K562 (cell line): ENCODE results near the gene RO60. TPM values are rescaled to one million over a fixed set of nuclear protein-coding genes. Genes with fewer than 3 reads are reported as not detected.

Experiments used
- ATAC-seq: fragments of 200-7000 bp; cut with Tn5 transposase; 3 replicates; pipeline ENCODE4 v1.9.1; 2020; ENCODE audit warnings: moderate library complexity
- BruUV-seq: library from RNA; stranded (reverse); fragments of 400-500 nt; replicated peaks from 2 replicates; lab custom pipeline; 2021; lab: Mats Ljungman, UMichigan
- CTCF ChIA-PET: fragments of 300-600 bp; formaldehyde crosslinking; extraction: SDS; loops from one replicate; lab custom pipeline; 2021; ENCODE audit warnings: low intra/inter-chr PET ratio; lab: Yijun Ruan, JAX
- POLR2A ChIA-PET: fragments of 300-600, 350-650 bp; sonication (Branson Sonifier 250); formaldehyde crosslinking; extraction: SDS; loops from one replicate; lab custom pipeline; 2021; ENCODE audit warnings: antibody characterized with exemption, inconsistent platforms; lab: Yijun Ruan, JAX
- DNase-seq, 4 experiments: peaks; one replicate each; pipeline versions ENCODE4 v3.0.0 to v3.0.0-alpha.2; 2011 to 2018; ENCODE audit warnings: low spot score in 3 of 4, mixed read lengths in 3 of 4; ENCODE audit errors: extremely low read depth in 1 of 4
- FAIRE-seq: peaks from 2 replicates; lab custom pipeline; 2011; peaks lifted over from hg19 to GRCh38; lab: Jason Lieb, UNC
- H2AFZ ChIP-seq: 2 replicates; pipeline ENCODE4 v1.6.0; 2011; ENCODE audit warnings: low read depth, low read length, control low read depth, inconsistent platforms
- H3K27ac ChIP-seq: fragments of 200-600 bp; 3 replicates; pipeline ENCODE4 v1.8.0; 2011; ENCODE audit warnings: low read depth, mild to moderate bottlenecking, control low read depth, inconsistent platforms, low read length, moderate library complexity, mixed read lengths; ENCODE audit errors: extremely low read depth
- H3K27me3 ChIP-seq, 2 experiments: fragments of 300-600 bp in 1 of 2; 2 replicates in 1 of 2; 3 replicates in 1 of 2; pipeline versions ENCODE4 v1.6.0 to v1.8.0; 2011; ENCODE audit warnings: inconsistent platforms in 2 of 2, low read length in 2 of 2, mild to moderate bottlenecking in 1 of 2, mixed read lengths in 1 of 2, moderate library complexity in 1 of 2; ENCODE audit not compliant: control insufficient read depth in 2 of 2, insufficient read depth in 2 of 2
- H3K36me3 ChIP-seq: fragments of 300-600 bp; 3 replicates; pipeline ENCODE4 v1.8.0; 2011; ENCODE audit warnings: mild to moderate bottlenecking, low read length, inconsistent platforms; ENCODE audit not compliant: control insufficient read depth, insufficient read depth
- H3K4me1 ChIP-seq, 2 experiments: fragments of 200-600 bp in 1 of 2; replicated peaks in 1 of 2; 2 replicates in 1 of 2; 3 replicates in 1 of 2; pipeline versions ENCODE4 v1.5.1 to v1.8.0; 2011; ENCODE audit warnings: inconsistent platforms in 2 of 2, low read length in 2 of 2, mild to moderate bottlenecking in 1 of 2, mixed read lengths in 1 of 2, moderate library complexity in 1 of 2; ENCODE audit not compliant: control insufficient read depth in 2 of 2, insufficient read depth in 2 of 2
- H3K4me2 ChIP-seq: 2 replicates; pipeline ENCODE4 v1.6.1; 2011; ENCODE audit warnings: low read length, control low read depth, inconsistent platforms, mixed read lengths; ENCODE audit not compliant: insufficient read depth
- H3K4me3 ChIP-seq: fragments of 200-600 bp; sonication (generic), shearing (Covaris generic); 2 replicates; pipeline ENCODE4 v1.5.1; 2016; ENCODE audit warnings: control low read depth, inconsistent platforms
- H3K79me2 ChIP-seq: fragments of 200-600 bp; 3 replicates; pipeline ENCODE4 v1.8.0; 2011; ENCODE audit warnings: low read length, inconsistent platforms; ENCODE audit not compliant: control insufficient read depth, insufficient read depth
- H3K9ac ChIP-seq, 2 experiments: 2 replicates each; pipeline versions ENCODE4 v1.6.0 to v1.6.1; 2011; ENCODE audit warnings: low read depth in 2 of 2, low read length in 2 of 2, control low read depth in 1 of 2, inconsistent platforms in 1 of 2, mild to moderate bottlenecking in 1 of 2, mixed read lengths in 1 of 2; ENCODE audit not compliant: insufficient read depth in 1 of 2
- H3K9me1 ChIP-seq: one replicate; pipeline ENCODE4 v1.6.0; 2011; ENCODE audit warnings: inconsistent platforms, mild to moderate bottlenecking, low read length, moderate library complexity; ENCODE audit not compliant: control insufficient read depth, insufficient read depth
- H3K9me3 ChIP-seq: replicated peaks from 2 replicates; pipeline ENCODE4 v1.5.1; 2011; ENCODE audit warnings: low read depth, low read length, inconsistent platforms; ENCODE audit not compliant: control insufficient read depth, insufficient read depth
- H4K20me1 ChIP-seq: replicated peaks from 2 replicates; pipeline ENCODE4 v1.6.1; 2011; ENCODE audit warnings: low read length, inconsistent platforms, mixed read lengths; ENCODE audit not compliant: control insufficient read depth, insufficient read depth
- BRF2 ChIP-seq: IDR thresholded peaks from 3 replicates; pipeline ENCODE4 v1.6.1; 2011; ENCODE audit warnings: borderline replicate concordance, mild to moderate bottlenecking; ENCODE audit not compliant: insufficient read length, insufficient read depth
- CBX5 ChIP-seq: IDR thresholded peaks from 2 replicates; pipeline ENCODE4 v1.6.1; 2014; ENCODE audit warnings: low read depth, borderline replicate concordance
- CEBPB ChIP-seq: fragments of 450-650 bp; IDR thresholded peaks from 2 replicates; pipeline ENCODE4 v1.6.1; 2016; ENCODE audit warnings: missing genetic modification characterization, missing compliant biosample characterization
- PHF20 ChIP-seq: fragments of 450-650 bp; IDR thresholded peaks from 2 replicates; pipeline ENCODE4 v1.6.1; 2018; ENCODE audit not compliant: partially characterized antibody
- POLR2G ChIP-seq: fragments of 200-400 bp; formaldehyde crosslinking; IDR thresholded peaks from 2 replicates; pipeline ENCODE4 v1.6.1; 2017; ENCODE audit warnings: low read depth, mild to moderate bottlenecking, antibody characterized with exemption, low read length, moderate library complexity
- SIN3A ChIP-seq, 2 experiments: fragments of 150-350 bp in 1 of 2; IDR thresholded peaks; 2 replicates each; pipeline ENCODE4 v1.6.1; 2011 to 2016; ENCODE audit warnings: borderline replicate concordance in 2 of 2, low read depth in 2 of 2, low read length in 2 of 2, mild to moderate bottlenecking in 2 of 2, moderate library complexity in 2 of 2; ENCODE audit not compliant: control insufficient read depth in 1 of 2
- SNIP1 ChIP-seq: fragments of 450-650 bp; IDR thresholded peaks from 2 replicates; pipeline ENCODE4 v1.7.1; 2017; ENCODE audit warnings: low read depth, mild to moderate bottlenecking
- SP1 ChIP-seq: sonication (generic); formaldehyde crosslinking; IDR thresholded peaks from 2 replicates; pipeline ENCODE4 v1.8.1; 2022; ENCODE audit warnings: mild to moderate bottlenecking, missing genetic modification reagents
- ZNF311 ChIP-seq: fragments of 250-450 bp; sonication (Bioruptor Pico); IDR thresholded peaks from 2 replicates; pipeline ENCODE4 v1.4.0; 2020; ENCODE audit warnings: mild to moderate bottlenecking, moderate library complexity
- ZNF444 ChIP-seq: fragments of 250-450 bp; sonication (Bioruptor Pico); IDR thresholded peaks from 2 replicates; pipeline ENCODE4 v1.4.0; 2020; ENCODE audit warnings: mild to moderate bottlenecking, moderate library complexity
- ZNF707 ChIP-seq: fragments of 250-450 bp; sonication (Bioruptor Pico); conservative IDR thresholded peaks from 2 replicates; pipeline ENCODE4 v1.8.0; 2022; ENCODE audit warnings: inconsistent platforms, mild to moderate bottlenecking, moderate library complexity
- ZSCAN29 ChIP-seq: fragments of 450-650 bp; IDR thresholded peaks from 2 replicates; pipeline ENCODE4 v1.6.1; 2017
- WGBS: fragments of 100-300 bp; shearing (Covaris generic); methylation state at CpG from one replicate; pipeline ENCODE4 v1.1.6; 2016; ENCODE audit warnings: low coverage, mixed read lengths; ENCODE audit not compliant: insufficient coverage; ENCODE audit errors: missing lambda C conversion rate; 5-methylcytosine and 5-hydroxymethylcytosine counted together
- in situ Hi-C: fragments of 300-500 bp; cut with MboI; formaldehyde crosslinking; loops from 4 replicates; pipeline ENCODE4 v1.15.0; 2018; ENCODE audit warnings: inconsistent platforms, mixed read lengths
- intact Hi-C: fragments of 100-400 bp; cut with micrococcal nuclease; formaldehyde crosslinking; loops from 2 replicates; pipeline ENCODE4 v1.14.2; 2022
- polyA plus RNA-seq, 8 experiments: library from polyadenylated mRNA; depleted of rRNA in 4 of 8; stranded (reverse) in 5 of 8; unstranded in 3 of 8; fragments of >200 nt; fragmentation: Nextera tagmentation in 2 of 8; fragmentation: Illumina TruSeq in 1 of 8; extraction: Ambion mirVana in 2 of 8; extraction: Trizol in 1 of 8; gene quantifications; 2 replicates each; pipeline versions ENCODE4 v1.2.1 to v1.2.3, GENCODE V29; 2011 to 2014; ENCODE audit warnings: inconsistent platforms in 1 of 8, missing spikeins in 1 of 8
- total RNA-seq, 7 experiments: library from RNA; depleted of rRNA in 6 of 7; stranded (reverse); fragments of >200 nt in 6 of 7; fragmentation: Illumina TruSeq in 2 of 7; extraction: Trizol in 2 of 7; gene quantifications; 2 replicates each; pipeline versions ENCODE4 v1.2.1 to v1.2.3, GENCODE V29; 2011 to 2021; ENCODE audit warnings: low replicate concordance in 1 of 7
- TF ChIP-seq, protein P1 (sequence below): fragments of 450-650 bp; IDR thresholded peaks from 2 replicates; pipeline ENCODE4 v1.6.1; 2016; ENCODE audit warnings: mild to moderate bottlenecking
- TF ChIP-seq, protein P2 (sequence below): sonication (generic); formaldehyde crosslinking; IDR thresholded peaks from 2 replicates; pipeline ENCODE4 v1.5.0; 2020; ENCODE audit warnings: missing genetic modification reagents
- TF ChIP-seq, protein P3 (sequence below): fragments of 250-450 bp; sonication (Bioruptor Pico); IDR thresholded peaks from 2 replicates; pipeline ENCODE4 v1.4.0; 2020
- TF ChIP-seq, protein P4 (sequence below): fragments of 450-650 bp; formaldehyde crosslinking; IDR thresholded peaks from 2 replicates; pipeline ENCODE4 v1.4.0; 2020; ENCODE audit warnings: mild to moderate bottlenecking, moderate library complexity

Gene RO60
- total and polyA plus RNA-seq, 9 of the 15 experiments (the other 6 are each of a cell fraction or from before 2014, with no cell fraction given) = 24.9 to 187 (median 101) TPM

- FAIRE-seq = no peak
- no peak overlapping the region for H2AFZ ChIP-seq
- DNase-seq = no peak
- H3K27ac ChIP-seq = no peak overlapping the region
- no TSS peak for BruUV-seq
- H3K4me1 ChIP-seq = no peaks in the 10 kb centered on the region
- 100% methylated on average over 1 of the region's 1 CpG for WGBS
- H3K4me2 ChIP-seq = no peak overlapping the region
- no peaks in the 10 kb centered on the region for H3K27me3 ChIP-seq
- intact Hi-C loops = no loop called here
- no peak overlapping the region for H3K9ac ChIP-seq
- no peak for ATAC-seq
- no peaks in the 10 kb centered on the region for H3K79me2 ChIP-seq
- POLR2A ChIA-PET = interaction anchor here (0.7 kb wide), 1 partner anchor 34 kb away, joined by 3 read pairs; no protein-coding TSS in a partner anchor
- CTCF ChIA-PET = no interaction called here
- no peak overlapping the region for H3K4me3 ChIP-seq
- no peaks in the 10 kb centered on the region for H4K20me1 ChIP-seq
- no peaks in the 10 kb centered on the region for H3K9me3 ChIP-seq
- in situ Hi-C loops = loop anchor here (10.0 kb wide), 1 partner anchor 197 kb away; no protein-coding TSS in a partner anchor
- H3K36me3 ChIP-seq = peaks cover 33% of the 10 kb centered on the region
- H3K9me1 ChIP-seq = no peaks in the 10 kb centered on the region
- TF ChIP-seq SNIP1 (no peak), ZNF707 (CRISPR knock-in tag) (no peak), POLR2G (0 out of 2 replicates have a peak, but pooled peaks have one; percentile 13), ZNF444 (CRISPR knock-in tag) (no peak), SP1 (CRISPR knock-in tag) (no peak), ZNF311 (CRISPR knock-in tag) (no peak), PHF20 (no peak), BRF2 (no peak), CEBPB (peak; percentile 68), ZSCAN29 (no peak), CBX5 (no peak), SIN3A (IDR thresholded peaks at IDR 0.05; ENCODE audit: borderline replicate concordance in 2 of 2, control insufficient read depth in 1 of 2, low read depth in 2 of 2, low read length in 2 of 2) (no peak)
- TF ChIP-seq, protein P1, sequence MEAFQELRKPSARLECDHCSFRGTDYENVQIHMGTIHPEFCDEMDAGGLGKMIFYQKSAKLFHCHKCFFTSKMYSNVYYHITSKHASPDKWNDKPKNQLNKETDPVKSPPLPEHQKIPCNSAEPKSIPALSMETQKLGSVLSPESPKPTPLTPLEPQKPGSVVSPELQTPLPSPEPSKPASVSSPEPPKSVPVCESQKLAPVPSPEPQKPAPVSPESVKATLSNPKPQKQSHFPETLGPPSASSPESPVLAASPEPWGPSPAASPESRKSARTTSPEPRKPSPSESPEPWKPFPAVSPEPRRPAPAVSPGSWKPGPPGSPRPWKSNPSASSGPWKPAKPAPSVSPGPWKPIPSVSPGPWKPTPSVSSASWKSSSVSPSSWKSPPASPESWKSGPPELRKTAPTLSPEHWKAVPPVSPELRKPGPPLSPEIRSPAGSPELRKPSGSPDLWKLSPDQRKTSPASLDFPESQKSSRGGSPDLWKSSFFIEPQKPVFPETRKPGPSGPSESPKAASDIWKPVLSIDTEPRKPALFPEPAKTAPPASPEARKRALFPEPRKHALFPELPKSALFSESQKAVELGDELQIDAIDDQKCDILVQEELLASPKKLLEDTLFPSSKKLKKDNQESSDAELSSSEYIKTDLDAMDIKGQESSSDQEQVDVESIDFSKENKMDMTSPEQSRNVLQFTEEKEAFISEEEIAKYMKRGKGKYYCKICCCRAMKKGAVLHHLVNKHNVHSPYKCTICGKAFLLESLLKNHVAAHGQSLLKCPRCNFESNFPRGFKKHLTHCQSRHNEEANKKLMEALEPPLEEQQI = no peak
- TF ChIP-seq, protein P2, sequence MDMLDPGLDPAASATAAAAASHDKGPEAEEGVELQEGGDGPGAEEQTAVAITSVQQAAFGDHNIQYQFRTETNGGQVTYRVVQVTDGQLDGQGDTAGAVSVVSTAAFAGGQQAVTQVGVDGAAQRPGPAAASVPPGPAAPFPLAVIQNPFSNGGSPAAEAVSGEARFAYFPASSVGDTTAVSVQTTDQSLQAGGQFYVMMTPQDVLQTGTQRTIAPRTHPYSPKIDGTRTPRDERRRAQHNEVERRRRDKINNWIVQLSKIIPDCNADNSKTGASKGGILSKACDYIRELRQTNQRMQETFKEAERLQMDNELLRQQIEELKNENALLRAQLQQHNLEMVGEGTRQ (CRISPR knock-in tag) = no peak
- TF ChIP-seq, protein P3, sequence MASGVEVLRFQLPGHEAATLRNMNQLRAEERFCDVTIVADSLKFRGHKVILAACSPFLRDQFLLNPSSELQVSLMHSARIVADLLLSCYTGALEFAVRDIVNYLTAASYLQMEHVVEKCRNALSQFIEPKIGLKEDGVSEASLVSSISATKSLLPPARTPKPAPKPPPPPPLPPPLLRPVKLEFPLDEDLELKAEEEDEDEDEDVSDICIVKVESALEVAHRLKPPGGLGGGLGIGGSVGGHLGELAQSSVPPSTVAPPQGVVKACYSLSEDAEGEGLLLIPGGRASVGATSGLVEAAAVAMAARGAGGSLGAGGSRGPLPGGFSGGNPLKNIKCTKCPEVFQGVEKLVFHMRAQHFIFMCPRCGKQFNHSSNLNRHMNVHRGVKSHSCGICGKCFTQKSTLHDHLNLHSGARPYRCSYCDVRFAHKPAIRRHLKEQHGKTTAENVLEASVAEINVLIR (CRISPR knock-in tag) = no peak
- TF ChIP-seq, protein P4, sequence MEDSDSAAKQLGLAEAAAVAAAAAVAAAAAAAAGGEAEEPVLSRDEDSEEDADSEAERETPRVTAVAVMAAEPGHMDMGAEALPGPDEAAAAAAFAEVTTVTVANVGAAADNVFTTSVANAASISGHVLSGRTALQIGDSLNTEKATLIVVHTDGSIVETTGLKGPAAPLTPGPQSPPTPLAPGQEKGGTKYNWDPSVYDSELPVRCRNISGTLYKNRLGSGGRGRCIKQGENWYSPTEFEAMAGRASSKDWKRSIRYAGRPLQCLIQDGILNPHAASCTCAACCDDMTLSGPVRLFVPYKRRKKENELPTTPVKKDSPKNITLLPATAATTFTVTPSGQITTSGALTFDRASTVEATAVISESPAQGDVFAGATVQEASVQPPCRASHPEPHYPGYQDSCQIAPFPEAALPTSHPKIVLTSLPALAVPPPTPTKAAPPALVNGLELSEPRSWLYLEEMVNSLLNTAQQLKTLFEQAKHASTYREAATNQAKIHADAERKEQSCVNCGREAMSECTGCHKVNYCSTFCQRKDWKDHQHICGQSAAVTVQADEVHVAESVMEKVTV (CRISPR knock-in tag) = no peak
Observed at GRCh38 chr1:193011406-193011805, 48.0 kb upstream of the RO60 start.
